GM19025 (cell line): ENCODE data around the gene TMEM87A.
"Not testable (repeated sequence)": the region's sequence is repeated elsewhere in the genome, so short reads cannot be mapped to it uniquely, and the experiment has no call there.

Source experiments
- ATAC-seq: cut with Tn5 transposase; IDR thresholded peaks from one replicate; pipeline ENCODE4 v1.9.1; 2021; ENCODE audit warnings: mild to moderate bottlenecking, low read depth, moderate library complexity; ENCODE audit not compliant: unreplicated experiment

Gene TMEM87A

DNA sequence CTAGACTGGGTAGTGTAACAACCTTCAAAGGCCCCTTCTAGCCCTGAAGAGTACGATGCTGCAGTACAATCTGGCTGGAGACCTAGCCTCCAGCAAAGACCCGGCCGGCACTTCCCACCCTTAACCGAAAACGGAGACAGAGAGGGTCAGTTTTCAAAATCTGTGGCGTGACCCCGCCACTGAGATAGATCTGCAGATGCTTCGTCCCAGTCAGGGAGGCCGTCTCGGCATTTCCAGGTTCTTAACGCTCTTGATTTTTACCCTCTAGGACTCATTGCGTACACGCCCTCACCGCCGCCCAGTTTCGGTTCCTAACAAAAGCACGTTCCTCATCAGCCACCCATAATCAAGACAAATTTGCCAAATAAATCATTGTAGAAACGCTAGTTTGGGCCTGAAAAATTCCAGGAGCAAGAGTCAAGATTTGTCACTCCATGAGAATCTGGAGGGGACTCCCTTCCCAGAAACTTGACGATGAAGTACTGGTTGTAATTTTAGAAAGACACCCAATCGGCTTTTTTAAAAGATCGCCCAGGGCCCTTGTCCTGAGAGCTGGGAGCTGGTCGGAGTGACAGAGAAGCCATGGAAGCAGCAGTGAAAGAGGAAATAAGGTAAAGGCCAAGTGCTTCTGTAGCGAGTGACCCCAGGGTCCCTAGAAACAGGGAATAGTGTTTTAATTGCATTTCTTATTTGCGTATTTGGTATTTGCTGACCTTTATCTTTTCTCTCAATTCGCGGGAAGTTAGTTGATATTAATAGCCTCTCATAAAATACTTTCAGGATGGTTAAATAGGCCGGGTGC lies 868 bp upstream of the TMEM87A start:
- peak; percentile 20 for ATAC-seq

DNA sequence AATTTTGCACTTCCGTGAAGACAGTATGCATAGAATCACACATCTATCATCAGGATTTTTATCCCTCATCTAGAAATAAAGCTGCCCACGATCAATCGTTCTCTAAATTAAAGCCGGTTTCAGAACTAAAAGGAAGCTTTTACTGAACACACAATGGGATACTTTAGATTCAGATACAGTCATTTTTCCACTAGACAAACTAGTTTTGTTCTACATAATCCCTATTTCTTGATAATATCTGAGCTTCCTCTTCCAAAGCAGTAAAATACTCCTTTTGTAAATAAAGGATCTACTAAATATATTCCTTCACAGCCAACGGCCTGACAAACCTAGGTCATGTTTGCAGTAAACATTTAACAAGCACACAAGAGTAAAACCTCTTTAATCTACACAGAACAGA lies 2.2 kb downstream of the TMEM87A start:
- ATAC-seq = no peak

DNA sequence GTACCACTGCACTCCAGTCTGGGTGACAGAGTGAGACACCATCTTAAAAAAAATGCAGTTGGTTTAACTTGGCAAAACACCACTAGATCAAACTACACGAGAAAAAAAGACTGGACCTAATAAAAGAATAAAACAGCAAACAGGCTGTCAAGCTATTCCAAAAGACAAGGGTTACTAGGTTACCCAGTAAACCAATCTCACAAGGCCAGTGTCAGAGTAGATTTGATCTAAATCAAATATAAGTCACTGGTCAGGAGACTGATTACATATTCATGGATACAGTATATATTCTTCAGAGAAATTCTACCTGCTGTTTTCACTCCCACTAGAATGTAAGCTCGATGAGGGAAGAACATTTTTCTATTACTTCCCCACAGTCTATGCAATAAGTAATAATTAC lies 2.7 kb downstream of the TMEM87A start:
- ATAC-seq = no peak

DNA sequence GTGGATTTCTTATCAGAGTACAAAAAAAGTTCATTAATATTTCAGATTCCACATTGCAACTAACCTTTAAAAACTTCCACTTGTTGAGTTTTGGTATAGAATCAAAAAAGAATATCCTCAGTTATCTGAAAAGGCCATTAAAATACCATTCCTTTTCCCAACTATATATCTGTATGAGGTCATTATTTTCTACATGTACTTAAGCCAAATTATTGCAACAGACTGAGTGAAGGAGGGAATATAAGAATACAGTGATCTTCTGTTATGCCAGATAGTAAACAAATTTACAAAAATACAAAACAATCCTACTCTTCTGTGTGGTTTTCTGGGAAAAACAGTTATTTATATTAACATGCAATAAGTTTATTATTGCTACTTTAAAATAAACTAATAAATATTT lies 5.9 kb downstream of the TMEM87A start:
- no peak for ATAC-seq

DNA sequence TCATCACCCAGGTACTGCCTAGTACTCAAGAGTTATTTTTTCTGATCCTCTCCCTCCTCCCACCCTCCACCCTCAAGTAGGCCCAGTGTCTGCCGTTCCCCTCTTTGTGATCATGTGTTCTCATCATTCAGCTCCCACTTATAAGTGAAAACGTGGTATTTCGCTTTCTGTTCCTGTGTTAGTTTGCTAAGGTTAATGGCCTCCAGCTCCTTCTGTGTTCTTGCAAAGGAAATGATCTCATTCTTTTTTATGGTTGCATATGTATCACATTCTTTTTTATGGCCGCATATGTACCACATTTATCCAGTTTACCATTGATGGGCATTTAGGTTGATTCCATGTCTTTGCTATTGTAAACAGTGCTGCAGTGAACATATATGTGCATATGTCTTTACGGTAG lies 8.4 kb downstream of the TMEM87A start:
- no peak for ATAC-seq

DNA sequence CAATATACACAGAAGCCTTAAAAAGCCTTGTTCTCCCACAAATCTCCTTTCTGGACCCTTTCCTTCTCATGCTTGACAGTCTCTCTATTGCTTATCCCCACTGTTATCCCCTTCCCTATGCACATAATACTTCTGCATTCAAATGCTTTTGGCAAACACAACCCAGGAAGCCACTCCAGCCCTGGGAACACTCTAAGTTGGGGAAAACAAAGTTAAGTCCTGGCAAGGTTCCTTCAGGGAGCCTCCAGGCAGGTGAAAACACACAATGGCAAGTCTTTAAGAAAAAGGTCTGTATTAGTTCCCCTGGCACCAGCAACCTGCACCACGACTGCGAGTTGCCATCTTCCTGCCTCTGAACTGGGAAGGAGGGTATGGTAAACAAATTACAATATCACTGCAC lies 19.9 kb downstream of the TMEM87A start:
- ATAC-seq = no peak

DNA sequence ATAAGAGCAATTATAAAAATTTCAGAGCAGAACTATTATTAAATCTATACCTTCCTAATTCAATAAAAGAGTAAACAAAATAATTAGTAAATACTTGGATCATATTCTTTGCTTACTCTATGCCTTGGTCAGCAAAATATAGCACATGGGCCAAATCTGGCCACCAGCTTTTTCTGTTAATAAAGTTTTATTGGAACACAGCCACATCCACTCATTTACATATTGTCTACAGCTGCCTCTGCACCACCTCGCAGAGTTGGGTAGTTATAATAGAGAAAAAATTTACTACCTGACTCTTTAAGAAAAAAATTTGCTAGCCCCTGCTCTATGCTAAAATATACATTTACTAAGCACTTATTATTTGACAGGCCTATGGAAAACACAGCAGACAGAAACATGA lies 32.4 kb downstream of the TMEM87A start:
- no peak for ATAC-seq

DNA sequence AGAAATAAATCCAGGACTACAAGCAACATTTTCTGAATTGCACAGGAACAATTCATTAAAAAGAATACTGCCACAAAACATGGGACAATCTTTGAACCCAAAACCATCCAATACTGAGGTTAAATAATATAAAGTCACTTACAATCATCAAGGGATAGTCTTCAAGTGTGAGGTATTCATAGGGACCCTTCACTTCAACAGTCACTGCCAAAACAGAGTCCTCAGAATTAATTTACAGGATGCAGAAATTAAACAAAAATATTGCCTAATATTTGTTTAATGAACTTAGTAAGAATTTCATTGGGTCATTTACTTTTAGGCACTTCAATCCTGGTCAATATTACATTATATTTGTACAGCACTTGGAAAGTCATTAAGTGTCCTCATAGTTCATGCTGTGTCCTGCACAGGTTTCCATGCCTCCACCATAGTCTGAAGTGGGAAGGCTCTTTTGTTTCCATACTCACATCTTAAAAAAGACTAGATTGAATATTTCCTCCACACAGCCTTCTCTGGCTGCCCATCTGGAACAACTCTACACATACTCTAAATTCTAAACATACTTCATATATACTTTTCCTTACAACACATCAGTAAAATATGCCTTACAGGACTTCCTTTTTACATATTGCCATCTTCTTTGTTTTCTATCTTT lies 33.6 kb downstream of the TMEM87A start:
- no peak for ATAC-seq

DNA sequence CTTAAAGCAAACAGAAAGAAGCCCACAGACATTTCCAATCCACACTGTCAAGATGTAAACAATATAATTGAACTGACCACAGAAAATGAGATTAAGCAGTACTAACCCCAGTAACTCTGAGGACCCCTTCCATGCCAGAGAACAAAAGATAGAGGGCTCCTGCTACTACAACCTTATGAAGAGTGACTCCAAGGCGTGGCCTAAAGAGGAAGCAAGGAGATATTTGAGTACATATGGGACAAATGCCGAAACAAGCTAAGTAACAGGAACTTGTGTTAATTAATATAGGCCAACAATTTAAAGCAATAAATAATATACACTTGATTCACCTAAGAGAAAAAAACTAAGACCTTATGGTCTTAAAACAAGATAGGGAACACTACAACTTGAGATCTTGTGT lies 40.1 kb downstream of the TMEM87A start:
- no peak for ATAC-seq

DNA sequence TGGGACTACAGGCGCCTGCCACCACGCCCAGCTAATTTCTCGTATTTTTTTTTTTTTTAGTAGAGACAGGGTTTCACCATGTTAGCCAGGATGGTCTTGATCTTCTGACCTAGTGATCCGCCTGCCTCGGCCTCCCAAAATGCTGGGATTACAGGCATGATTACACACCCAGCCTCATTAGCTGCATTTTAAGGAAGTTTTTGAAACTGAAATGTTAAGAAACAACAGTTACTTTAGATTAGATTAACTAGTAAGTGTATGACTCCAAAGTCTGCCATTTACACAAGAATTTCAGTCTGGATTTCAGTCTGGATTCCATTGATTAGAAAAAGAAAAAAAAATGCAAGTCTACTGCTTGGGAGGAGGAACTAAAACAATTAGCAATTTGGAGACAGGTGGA lies 40.6 kb downstream of the TMEM87A start:
- no peak for ATAC-seq

DNA sequence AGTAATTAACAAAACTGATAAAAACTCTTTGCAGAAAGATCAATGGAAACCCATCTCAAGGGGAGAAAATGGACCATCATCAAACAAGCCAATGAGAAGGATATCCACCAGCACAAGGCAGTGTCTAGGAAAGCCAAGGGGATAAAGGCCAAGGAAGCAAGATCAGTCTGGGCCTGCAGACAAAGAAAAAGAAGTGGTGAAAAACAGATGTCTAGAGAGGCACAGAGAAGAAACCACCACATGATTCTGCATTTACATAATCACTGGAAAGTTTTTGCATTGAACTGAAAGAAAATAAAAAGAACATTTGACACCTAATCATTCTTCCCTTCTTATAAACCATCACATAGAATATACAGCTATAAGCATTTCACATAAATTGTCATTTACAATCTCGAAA lies 42.1 kb downstream of the TMEM87A start:
- ATAC-seq = no peak

DNA sequence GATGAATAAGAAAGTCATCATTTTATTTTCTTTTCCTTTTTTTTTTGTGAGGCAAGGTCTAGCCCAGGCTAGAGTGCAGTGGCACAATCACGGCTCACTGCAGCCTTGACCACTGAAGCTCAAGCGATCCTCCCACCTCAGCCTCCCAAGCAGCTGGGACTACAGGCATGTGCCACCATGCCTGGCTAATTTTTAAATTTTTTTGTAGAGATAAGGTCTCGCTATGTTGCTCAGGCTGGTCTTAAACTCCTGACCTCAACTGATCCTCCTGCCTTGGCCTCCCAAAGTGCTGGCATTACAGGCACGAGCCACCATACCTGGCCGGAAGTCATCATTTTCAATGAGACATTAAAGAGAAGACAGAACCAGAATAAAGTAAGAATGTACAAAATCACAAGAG lies 44.3 kb downstream of the TMEM87A start:
- not testable (repeated sequence) for ATAC-seq

DNA sequence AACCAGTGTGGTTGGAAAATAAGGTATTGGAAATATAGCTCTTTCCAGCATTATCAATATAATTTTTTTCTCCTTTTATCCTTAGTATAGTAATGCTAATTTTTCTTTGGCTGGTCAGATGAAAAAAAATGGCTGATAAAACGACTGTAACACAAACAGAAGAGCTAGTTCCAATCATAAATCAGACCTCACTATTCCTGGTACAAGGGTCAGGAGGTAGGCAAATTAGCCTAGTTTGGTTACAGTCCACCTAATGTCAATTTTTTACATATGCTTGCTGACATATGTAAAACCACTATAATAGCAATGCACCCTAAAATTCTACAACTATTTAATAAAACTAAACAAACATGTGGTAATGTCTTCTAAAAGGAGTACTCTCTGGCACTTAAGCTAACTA lies 45.2 kb downstream of the TMEM87A start:
- ATAC-seq = no peak

DNA sequence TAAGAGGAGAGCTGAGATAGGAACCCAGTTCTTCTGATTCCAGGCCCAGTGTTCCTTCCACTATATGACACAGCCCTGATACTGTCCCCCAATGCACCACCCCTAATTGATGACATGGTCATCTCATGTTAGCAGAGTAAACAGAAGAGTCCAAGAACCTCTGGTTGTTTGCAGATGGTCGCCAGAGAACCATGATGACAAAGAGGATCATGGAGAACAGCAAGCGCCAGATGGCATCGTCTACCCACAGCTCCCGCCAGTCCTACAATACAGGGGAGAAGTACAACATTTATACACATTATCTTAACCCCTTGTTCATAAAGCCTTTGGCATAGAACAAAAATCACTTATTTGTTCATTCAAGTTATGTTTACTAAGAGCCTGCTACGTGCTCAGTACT lies 46.6 kb downstream of the TMEM87A start:
- no peak for ATAC-seq

DNA sequence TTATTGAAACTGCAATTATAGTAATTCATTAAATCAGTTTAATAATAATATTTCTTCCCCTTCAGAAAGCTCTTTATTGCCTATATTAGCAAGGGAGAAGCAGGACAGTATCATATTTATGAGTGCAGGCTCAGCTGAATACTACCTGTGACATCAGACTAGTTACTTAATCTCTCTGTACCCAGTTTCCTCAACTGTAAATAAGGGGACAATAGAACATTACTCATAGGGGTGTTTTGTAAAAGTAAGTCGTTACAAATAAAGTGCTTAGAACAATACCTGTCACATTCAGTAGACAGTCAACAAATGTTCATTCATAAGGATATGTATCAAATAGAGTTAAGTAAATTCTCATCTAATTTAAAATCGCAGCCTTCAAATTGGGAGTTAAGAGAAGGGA lies 53.0 kb downstream of the TMEM87A start:
- no peak for ATAC-seq

DNA sequence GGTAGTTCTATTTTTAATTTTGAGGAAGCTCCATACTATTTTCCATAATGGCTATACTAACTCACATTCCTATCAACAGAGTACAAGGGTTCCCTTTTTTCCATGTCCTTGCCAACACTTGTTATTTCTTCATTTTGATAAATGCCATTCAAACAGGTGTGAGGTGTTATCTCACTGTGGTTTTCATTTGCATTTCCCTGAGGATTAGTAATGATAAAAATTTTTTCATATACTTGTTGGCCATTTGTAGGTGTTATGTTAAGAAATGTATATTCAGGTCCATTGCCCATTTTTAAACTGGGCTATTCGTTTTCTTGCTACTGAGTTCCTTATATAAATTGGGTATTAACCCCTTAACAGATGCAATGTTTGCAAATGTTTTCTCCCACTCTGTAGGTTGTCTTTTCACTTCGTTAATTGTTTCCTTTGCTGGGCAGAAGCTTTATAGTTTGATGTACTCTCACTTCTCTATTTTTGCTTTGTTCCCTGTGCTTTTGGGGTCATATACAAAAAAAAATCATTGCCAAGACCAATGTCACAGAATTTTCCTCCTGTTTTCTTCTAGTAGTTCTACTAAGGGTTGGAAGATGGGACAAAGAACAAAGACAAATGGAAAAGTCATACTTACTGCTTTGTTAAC lies 54.2 kb downstream of the TMEM87A start:
- ATAC-seq = no peak

DNA sequence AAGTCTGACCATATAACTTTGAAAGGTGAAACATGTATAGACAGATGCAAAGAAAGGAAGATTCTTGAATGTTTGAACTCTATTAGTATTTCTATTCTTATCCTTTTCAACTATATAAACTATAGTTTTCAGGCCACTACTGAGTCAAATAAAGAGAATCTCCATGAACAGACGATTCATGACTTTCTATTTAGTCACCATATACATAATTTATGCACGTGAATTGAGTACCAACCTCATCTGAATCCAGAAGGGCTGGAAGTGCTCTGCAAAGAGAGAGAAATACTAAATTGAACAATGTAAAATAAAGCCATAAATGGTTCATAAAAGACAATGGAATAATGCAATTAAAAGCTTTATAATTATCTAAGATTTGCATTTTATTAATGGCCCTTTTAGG lies 55.7 kb downstream of the TMEM87A start:
- ATAC-seq = no peak

DNA sequence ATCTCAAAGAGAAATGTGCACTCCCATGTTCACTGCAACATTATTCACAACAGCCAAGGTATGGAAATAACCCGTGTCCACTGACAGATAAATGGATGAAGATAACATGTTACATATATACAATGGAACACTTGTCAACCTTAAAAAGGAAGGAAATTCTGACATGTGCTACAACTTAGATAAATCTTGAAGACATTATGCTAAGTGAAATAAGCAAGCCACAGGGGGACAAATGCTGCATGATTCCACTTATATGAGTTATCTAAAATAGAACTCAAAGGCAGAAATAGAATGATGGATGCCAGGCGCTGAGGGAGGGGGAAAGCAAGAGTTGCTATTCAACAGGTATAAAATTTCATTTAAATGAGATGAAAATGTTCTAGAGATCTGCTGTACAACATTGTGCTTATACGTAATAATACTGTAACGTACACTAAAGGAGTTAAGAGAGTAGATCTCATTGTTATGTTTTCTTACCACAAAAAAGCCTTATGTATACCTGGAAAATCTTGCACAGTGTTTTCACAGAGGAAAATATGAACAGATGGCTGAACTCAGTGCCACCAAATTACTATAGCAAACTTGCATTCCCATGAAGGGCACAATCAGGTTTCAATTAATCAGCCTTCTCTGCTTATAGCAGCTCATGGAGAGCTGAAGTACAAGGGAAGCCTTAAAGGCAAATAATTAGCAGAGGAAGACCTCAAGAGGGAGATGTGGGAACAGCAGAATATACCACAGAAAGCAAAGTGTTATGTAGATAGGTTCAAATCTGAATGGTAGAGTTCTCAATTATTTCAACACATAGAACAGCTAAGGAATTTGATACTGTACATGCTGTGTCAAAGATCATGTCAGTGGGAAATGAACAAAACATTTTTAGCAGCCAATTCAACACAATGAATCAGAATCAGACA lies 57.1 kb downstream of the TMEM87A start:
- no peak for ATAC-seq

DNA sequence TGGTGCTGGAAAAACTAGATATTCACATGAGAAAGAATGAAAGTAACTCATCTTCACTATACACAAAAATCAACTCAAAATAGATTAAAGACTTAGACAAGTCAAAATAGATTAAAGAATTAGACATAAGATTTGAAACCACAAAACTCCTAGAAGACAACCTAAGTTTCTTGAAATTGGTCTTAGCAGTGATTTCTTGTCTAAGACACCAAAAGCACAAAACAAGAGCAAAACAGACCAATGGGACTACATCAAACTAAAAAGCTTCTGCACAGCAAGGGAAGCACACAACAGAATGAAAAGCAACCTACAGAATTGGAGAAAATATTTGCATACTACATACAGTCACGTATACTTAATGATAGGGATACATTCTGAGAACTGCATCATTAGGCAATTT lies 58.6 kb downstream of the TMEM87A start:
- ATAC-seq = no peak

DNA sequence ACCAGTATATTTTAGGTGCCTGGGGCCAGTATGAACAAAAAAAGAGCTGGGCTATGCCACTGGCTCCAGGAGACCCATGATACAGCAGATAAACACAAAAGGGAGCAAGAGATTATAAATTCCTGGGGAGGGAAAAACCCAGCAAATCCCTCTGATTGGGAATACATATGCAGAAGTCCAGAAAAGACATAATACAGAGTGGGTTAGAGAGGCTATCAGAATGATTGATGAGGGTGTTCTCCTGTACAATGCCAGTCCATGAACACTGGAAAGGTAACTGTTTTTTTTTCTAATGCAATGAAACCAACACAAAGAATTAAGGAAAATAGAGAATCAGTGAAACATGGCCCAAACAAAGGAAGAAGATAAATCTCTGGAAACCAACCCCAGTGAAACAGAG lies 59.7 kb downstream of the TMEM87A start:
- ATAC-seq = no peak

DNA sequence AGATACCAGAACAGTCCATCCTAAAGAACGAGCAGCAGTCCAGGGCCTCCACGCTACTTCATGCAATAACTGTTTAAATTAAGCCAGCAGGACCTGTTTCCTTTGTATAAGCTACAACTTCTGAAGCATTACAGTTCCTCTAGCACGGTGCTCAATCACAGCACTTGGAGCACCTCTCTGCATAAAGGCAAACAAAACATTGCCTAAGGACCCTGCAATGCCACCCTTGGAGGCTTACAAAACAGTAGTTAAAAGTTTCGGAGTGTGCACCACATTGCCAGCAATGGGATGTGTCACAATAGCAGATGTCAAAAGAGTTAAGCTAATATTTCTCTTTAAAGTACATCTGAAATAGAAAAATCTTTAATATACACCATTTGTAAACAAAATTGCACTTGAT lies 62.5 kb downstream of the TMEM87A start:
- no peak for ATAC-seq
